WTC11 (cell line): ENCODE measurements around the gene AXDND1. TPM values are rescaled to one million over a fixed set of nuclear protein-coding genes. Genes with fewer than 3 reads are reported as not detected.

ENCODE experiments used
- ATAC-seq: fragments of 200-7000 bp; cut with Tn5 transposase; 2 replicates; pipeline ENCODE4 v1.10.0; 2021; ENCODE audit warnings: mild to moderate bottlenecking, moderate library complexity
- CTCF ChIA-PET: fragments of 300-600 bp; sonication (Branson Sonifier 250); formaldehyde crosslinking; loops from one replicate; lab custom pipeline; 2021; ENCODE audit warnings: antibody characterized with exemption; lab: Charles Lee
- POLR2A ChIA-PET: fragments of 350-600 bp; sonication (Branson Sonifier 250); formaldehyde crosslinking; loops from one replicate; lab custom pipeline; 2021; ENCODE audit warnings: antibody characterized with exemption; lab: Charles Lee
- DNase-seq: peaks from one replicate; pipeline ENCODE4 v3.0.0; 2021; ENCODE audit warnings: low spot score
- H3K27ac Mint-ChIP-seq: 2 replicates; pipeline ENCODE4 v1.8.0; 2021; ENCODE audit warnings: mixed read lengths
- H3K27me3 Mint-ChIP-seq: 2 replicates; pipeline ENCODE4 v1.8.0; 2021; ENCODE audit warnings: low read depth, mild to moderate bottlenecking, moderate library complexity, mixed read lengths
- H3K36me3 Mint-ChIP-seq: 2 replicates; pipeline ENCODE4 v1.8.0; 2021; ENCODE audit warnings: mixed read lengths
- H3K4me1 Mint-ChIP-seq: 2 replicates; pipeline ENCODE4 v1.8.0; 2022; ENCODE audit warnings: mixed read lengths
- H3K4me3 Mint-ChIP-seq: 2 replicates; pipeline ENCODE4 v1.8.0; 2021; ENCODE audit warnings: mild to moderate bottlenecking, moderate library complexity, mixed read lengths
- H3K9me3 Mint-ChIP-seq: 2 replicates; pipeline ENCODE4 v1.8.0; 2021; ENCODE audit warnings: mixed read lengths
- CREB1 ChIP-seq: sonication (generic); formaldehyde crosslinking; IDR thresholded peaks from 2 replicates; pipeline ENCODE4 v1.8.0; 2023; ENCODE audit warnings: mild to moderate bottlenecking, missing genetic modification reagents
- EMX1 ChIP-seq: fragments of 250-450 bp; sonication (Bioruptor Pico); IDR thresholded peaks from 2 replicates; pipeline ENCODE4 v1.8.0; 2021; ENCODE audit warnings: mild to moderate bottlenecking
- ESRRA ChIP-seq: sonication (generic); formaldehyde crosslinking; IDR thresholded peaks from 2 replicates; pipeline ENCODE4 v1.8.1; 2022; ENCODE audit warnings: mild to moderate bottlenecking, missing genetic modification reagents, borderline replicate concordance
- FOXK1 ChIP-seq: sonication (generic); formaldehyde crosslinking; IDR thresholded peaks from 2 replicates; pipeline ENCODE4 v1.8.0; 2022; ENCODE audit warnings: mild to moderate bottlenecking, moderate library complexity, missing genetic modification reagents
- FOXP1 ChIP-seq: sonication (generic); formaldehyde crosslinking; IDR thresholded peaks from 2 replicates; pipeline ENCODE4 v1.8.0; 2022; ENCODE audit warnings: missing genetic modification reagents, mild to moderate bottlenecking, moderate library complexity, borderline replicate concordance
- HMGA2 ChIP-seq: fragments of 250-450 bp; sonication (Bioruptor Pico); IDR thresholded peaks from 2 replicates; pipeline ENCODE4 v1.4.0; 2021; ENCODE audit warnings: mild to moderate bottlenecking, moderate library complexity
- NR3C1 ChIP-seq: sonication (generic); formaldehyde crosslinking; conservative IDR thresholded peaks from 2 replicates; pipeline ENCODE4 v1.8.1; 2023; ENCODE audit warnings: low read depth, mild to moderate bottlenecking, missing genetic modification reagents
- OVOL2 ChIP-seq: fragments of 250-450 bp; sonication (Bioruptor Pico); IDR thresholded peaks from 2 replicates; pipeline ENCODE4 v1.9.0; 2021; ENCODE audit warnings: mild to moderate bottlenecking, borderline replicate concordance
- SMAD3 ChIP-seq: sonication (generic); formaldehyde crosslinking; IDR thresholded peaks from 2 replicates; pipeline ENCODE4 v1.8.0; 2022; ENCODE audit warnings: missing genetic modification reagents, mild to moderate bottlenecking, borderline replicate concordance
- TP53 ChIP-seq: sonication (generic); formaldehyde crosslinking; IDR thresholded peaks from 2 replicates; pipeline ENCODE4 v1.8.1; 2023; ENCODE audit warnings: mild to moderate bottlenecking, missing genetic modification reagents
- ZNF416 ChIP-seq: fragments of 250-450 bp; sonication (Bioruptor Pico); IDR thresholded peaks from 2 replicates; pipeline ENCODE4 v1.9.0; 2021; ENCODE audit warnings: mild to moderate bottlenecking, inconsistent platforms
- ZNF423 ChIP-seq: fragments of 250-450 bp; sonication (Bioruptor Pico); IDR thresholded peaks from 2 replicates; pipeline ENCODE4 v2.1.2; 2022; ENCODE audit warnings: mild to moderate bottlenecking, moderate library complexity
- ZNF671 ChIP-seq: fragments of 250-450 bp; sonication (Bioruptor Pico); IDR thresholded peaks from 2 replicates; pipeline ENCODE4 v1.8.0; 2021; ENCODE audit warnings: mild to moderate bottlenecking
- total RNA-seq: library from RNA; stranded (reverse); gene quantifications from 3 replicates; pipeline ENCODE4 v1.2.3, GENCODE V29; 2021
- TF ChIP-seq, protein P1 (sequence below): sonication (generic); formaldehyde crosslinking; conservative IDR thresholded peaks from 2 replicates; pipeline ENCODE4 v1.8.1; 2023; ENCODE audit warnings: mild to moderate bottlenecking, low read depth, missing genetic modification reagents, moderate library complexity
- TF ChIP-seq, protein P2 (sequence below): fragments of 250-450 bp; sonication (Bioruptor Pico); IDR thresholded peaks from 2 replicates; pipeline ENCODE4 v1.8.0; 2021; ENCODE audit warnings: mild to moderate bottlenecking
- TF ChIP-seq, protein P3 (sequence below): fragments of 250-450 bp; sonication (Bioruptor Pico); IDR thresholded peaks from 2 replicates; pipeline ENCODE4 v1.9.0; 2021; ENCODE audit warnings: mild to moderate bottlenecking, borderline replicate concordance
- TF ChIP-seq, protein P4 (sequence below): sonication (generic); formaldehyde crosslinking; IDR thresholded peaks from 2 replicates; pipeline ENCODE4 v1.8.0; 2022; ENCODE audit warnings: mild to moderate bottlenecking, missing genetic modification reagents
- TF ChIP-seq, protein P5 (sequence below): sonication (generic); formaldehyde crosslinking; IDR thresholded peaks from 2 replicates; pipeline ENCODE4 v1.8.0; 2023; ENCODE audit warnings: missing genetic modification reagents
- TF ChIP-seq, protein P6 (sequence below): sonication (generic); formaldehyde crosslinking; IDR thresholded peaks from 2 replicates; pipeline ENCODE4 v1.8.1; 2022; ENCODE audit warnings: low read depth, missing genetic modification reagents, borderline replicate concordance
- TF ChIP-seq, protein P7 (sequence below): fragments of 250-450 bp; sonication (Bioruptor Pico); conservative IDR thresholded peaks from 2 replicates; pipeline ENCODE4 v1.9.0; 2021; ENCODE audit warnings: mild to moderate bottlenecking

AXDND1 gene
- total RNA-seq, 1 experiment from 2014 or later = not detected

DNA sequence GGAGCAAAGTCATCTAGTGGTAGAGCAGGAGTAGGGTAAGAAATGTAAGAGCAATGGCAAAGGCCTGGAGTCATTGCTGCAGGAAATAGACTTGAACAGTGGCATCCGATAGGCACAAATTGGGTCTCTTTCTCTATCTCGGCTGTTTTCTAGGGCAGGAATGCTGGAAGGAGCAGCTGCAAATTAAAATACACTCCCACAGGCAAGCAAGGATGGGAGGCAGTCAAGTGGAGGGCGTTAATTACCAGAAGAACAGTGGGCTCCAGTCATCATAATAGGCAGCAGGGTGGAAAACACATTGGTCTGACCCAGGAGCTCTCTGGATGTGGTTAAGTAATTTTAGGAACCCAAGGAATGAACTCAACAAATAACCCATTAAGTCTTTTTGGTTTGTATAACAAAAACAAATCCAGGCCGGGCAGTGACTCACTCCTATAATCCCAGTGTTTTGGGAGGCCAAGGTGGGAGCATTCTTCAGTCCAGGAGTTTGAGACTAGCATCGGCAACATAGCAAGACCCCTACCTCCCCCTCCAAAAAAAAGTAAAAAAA lies 218.1 kb downstream of the AXDND1 start:
- TF ChIP-seq, protein P1, sequence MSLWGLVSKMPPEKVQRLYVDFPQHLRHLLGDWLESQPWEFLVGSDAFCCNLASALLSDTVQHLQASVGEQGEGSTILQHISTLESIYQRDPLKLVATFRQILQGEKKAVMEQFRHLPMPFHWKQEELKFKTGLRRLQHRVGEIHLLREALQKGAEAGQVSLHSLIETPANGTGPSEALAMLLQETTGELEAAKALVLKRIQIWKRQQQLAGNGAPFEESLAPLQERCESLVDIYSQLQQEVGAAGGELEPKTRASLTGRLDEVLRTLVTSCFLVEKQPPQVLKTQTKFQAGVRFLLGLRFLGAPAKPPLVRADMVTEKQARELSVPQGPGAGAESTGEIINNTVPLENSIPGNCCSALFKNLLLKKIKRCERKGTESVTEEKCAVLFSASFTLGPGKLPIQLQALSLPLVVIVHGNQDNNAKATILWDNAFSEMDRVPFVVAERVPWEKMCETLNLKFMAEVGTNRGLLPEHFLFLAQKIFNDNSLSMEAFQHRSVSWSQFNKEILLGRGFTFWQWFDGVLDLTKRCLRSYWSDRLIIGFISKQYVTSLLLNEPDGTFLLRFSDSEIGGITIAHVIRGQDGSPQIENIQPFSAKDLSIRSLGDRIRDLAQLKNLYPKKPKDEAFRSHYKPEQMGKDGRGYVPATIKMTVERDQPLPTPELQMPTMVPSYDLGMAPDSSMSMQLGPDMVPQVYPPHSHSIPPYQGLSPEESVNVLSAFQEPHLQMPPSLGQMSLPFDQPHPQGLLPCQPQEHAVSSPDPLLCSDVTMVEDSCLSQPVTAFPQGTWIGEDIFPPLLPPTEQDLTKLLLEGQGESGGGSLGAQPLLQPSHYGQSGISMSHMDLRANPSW (CRISPR knock-in tag) = no peak
- TF ChIP-seq OVOL2 (CRISPR knock-in tag) (no peak), FOXK1 (CRISPR knock-in tag) (no peak), ZNF423 (CRISPR knock-in tag) (no peak), HMGA2 (CRISPR knock-in tag) (no peak), ZNF416 (CRISPR knock-in tag) (no peak), EMX1 (no peak), CREB1 (CRISPR knock-in tag) (no peak), TP53 (CRISPR knock-in tag) (no peak), NR3C1 (CRISPR knock-in tag) (no peak), SMAD3 (CRISPR knock-in tag) (no peak), ESRRA (no peak), ZNF671 (CRISPR knock-in tag) (no peak), FOXP1 (CRISPR knock-in tag) (no peak)
- TF ChIP-seq, protein P2, sequence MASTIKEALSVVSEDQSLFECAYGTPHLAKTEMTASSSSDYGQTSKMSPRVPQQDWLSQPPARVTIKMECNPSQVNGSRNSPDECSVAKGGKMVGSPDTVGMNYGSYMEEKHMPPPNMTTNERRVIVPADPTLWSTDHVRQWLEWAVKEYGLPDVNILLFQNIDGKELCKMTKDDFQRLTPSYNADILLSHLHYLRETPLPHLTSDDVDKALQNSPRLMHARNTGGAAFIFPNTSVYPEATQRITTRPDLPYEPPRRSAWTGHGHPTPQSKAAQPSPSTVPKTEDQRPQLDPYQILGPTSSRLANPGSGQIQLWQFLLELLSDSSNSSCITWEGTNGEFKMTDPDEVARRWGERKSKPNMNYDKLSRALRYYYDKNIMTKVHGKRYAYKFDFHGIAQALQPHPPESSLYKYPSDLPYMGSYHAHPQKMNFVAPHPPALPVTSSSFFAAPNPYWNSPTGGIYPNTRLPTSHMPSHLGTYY (CRISPR knock-in tag) = no peak
- TF ChIP-seq, protein P3, sequence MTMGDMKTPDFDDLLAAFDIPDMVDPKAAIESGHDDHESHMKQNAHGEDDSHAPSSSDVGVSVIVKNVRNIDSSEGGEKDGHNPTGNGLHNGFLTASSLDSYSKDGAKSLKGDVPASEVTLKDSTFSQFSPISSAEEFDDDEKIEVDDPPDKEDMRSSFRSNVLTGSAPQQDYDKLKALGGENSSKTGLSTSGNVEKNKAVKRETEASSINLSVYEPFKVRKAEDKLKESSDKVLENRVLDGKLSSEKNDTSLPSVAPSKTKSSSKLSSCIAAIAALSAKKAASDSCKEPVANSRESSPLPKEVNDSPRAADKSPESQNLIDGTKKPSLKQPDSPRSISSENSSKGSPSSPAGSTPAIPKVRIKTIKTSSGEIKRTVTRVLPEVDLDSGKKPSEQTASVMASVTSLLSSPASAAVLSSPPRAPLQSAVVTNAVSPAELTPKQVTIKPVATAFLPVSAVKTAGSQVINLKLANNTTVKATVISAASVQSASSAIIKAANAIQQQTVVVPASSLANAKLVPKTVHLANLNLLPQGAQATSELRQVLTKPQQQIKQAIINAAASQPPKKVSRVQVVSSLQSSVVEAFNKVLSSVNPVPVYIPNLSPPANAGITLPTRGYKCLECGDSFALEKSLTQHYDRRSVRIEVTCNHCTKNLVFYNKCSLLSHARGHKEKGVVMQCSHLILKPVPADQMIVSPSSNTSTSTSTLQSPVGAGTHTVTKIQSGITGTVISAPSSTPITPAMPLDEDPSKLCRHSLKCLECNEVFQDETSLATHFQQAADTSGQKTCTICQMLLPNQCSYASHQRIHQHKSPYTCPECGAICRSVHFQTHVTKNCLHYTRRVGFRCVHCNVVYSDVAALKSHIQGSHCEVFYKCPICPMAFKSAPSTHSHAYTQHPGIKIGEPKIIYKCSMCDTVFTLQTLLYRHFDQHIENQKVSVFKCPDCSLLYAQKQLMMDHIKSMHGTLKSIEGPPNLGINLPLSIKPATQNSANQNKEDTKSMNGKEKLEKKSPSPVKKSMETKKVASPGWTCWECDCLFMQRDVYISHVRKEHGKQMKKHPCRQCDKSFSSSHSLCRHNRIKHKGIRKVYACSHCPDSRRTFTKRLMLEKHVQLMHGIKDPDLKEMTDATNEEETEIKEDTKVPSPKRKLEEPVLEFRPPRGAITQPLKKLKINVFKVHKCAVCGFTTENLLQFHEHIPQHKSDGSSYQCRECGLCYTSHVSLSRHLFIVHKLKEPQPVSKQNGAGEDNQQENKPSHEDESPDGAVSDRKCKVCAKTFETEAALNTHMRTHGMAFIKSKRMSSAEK = no peak
- TF ChIP-seq, protein P4, sequence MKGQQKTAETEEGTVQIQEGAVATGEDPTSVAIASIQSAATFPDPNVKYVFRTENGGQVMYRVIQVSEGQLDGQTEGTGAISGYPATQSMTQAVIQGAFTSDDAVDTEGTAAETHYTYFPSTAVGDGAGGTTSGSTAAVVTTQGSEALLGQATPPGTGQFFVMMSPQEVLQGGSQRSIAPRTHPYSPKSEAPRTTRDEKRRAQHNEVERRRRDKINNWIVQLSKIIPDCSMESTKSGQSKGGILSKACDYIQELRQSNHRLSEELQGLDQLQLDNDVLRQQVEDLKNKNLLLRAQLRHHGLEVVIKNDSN (CRISPR knock-in tag) = no peak
- TF ChIP-seq, protein P5, sequence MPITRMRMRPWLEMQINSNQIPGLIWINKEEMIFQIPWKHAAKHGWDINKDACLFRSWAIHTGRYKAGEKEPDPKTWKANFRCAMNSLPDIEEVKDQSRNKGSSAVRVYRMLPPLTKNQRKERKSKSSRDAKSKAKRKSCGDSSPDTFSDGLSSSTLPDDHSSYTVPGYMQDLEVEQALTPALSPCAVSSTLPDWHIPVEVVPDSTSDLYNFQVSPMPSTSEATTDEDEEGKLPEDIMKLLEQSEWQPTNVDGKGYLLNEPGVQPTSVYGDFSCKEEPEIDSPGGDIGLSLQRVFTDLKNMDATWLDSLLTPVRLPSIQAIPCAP (CRISPR knock-in tag) = no peak
- TF ChIP-seq, protein P6, sequence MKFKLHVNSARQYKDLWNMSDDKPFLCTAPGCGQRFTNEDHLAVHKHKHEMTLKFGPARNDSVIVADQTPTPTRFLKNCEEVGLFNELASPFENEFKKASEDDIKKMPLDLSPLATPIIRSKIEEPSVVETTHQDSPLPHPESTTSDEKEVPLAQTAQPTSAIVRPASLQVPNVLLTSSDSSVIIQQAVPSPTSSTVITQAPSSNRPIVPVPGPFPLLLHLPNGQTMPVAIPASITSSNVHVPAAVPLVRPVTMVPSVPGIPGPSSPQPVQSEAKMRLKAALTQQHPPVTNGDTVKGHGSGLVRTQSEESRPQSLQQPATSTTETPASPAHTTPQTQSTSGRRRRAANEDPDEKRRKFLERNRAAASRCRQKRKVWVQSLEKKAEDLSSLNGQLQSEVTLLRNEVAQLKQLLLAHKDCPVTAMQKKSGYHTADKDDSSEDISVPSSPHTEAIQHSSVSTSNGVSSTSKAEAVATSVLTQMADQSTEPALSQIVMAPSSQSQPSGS (CRISPR knock-in tag) = no peak
- TF ChIP-seq, protein P7, sequence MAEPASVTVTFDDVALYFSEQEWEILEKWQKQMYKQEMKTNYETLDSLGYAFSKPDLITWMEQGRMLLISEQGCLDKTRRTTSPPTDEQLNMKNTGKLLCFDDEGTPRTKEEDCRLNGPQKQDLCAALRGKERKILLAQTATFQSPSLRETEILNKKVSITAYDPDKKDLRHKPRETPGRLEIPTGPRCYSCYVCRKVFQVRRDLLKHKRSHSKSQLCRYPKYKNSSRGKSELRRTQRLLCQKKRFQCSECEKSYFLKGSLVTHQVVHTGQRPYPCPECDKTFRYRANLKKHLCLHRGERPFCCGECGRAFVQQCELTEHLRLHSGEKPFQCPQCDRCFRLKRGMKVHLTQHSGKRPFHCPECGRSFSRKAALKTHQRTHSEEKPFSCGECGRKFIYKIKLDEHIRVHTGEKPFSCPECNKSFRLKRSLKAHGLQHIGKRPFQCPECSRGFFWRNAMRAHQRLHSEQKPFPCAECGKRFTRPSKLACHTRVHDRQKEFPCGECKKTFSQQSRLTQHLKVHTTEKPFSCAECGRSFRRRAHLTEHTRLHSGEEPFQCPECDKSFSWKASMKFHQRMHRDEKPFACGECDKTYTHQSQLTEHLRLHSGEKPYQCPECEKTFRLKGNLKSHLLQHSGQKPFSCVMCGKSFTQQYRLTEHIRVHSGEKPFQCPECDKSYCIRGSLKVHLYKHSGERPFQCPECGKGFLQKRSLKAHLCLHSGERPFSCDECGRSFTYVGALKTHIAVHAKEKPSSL = no peak
- H3K4me3 Mint-ChIP-seq = no peak overlapping the region
- POLR2A ChIA-PET = interaction anchor here (0.6 kb wide), 2 partner anchors 35 to 54 kb away, joined by 3 to 4 read pairs; no protein-coding TSS in a partner anchor
- H3K9me3 Mint-ChIP-seq = no peaks in the 10 kb centered on the region
- H3K4me1 Mint-ChIP-seq = peaks cover 25% of the 10 kb centered on the region
- CTCF ChIA-PET = interaction anchor here (0.9 to 1.1 kb wide), 2 partner anchors 8 to 230 kb away, joined by 3 to 8 read pairs; partner anchors contain the start of gene NPHS2
- no peaks in the 10 kb centered on the region for H3K36me3 Mint-ChIP-seq
- ATAC-seq (no peak), DNase-seq (no peak)
- H3K27ac Mint-ChIP-seq = no peak overlapping the region
- peaks cover 56% of the 10 kb centered on the region for H3K27me3 Mint-ChIP-seq
